Activated CD4-positive, CD25-positive, alpha-beta regulatory T cell treated with anti-CD3 and anti-CD28 coated beads, Interleukin-2, amount 50 U/mL, for 24 hours (primary cell): ENCODE data around the gene ABCG4.
A peak's percentile ranks its signal among the peaks of the same experiment; 100 is the strongest.
"Not testable (repeated sequence)": the region's sequence is repeated elsewhere in the genome, so short reads cannot be mapped to it uniquely, and the experiment has no call there.

Source experiments
- ATAC-seq, 2 donors: fragments of 150-1000 bp; cut with Tn5 transposase; one replicate each; pipeline ENCODE4 v1.10.0; 2021; ENCODE audit warnings: mild to moderate bottlenecking in 1 of 2, moderate library complexity in 1 of 2

The ABCG4 gene

GRCh38 chr11:119155733-119156492, 7.1 kb downstream of the ABCG4 start:
- no peak for ATAC-seq

- no peak for ATAC-seq
Observed at GRCh38 chr11:119156496-119156895, 7.6 kb downstream of the ABCG4 start.

- ATAC-seq = no peak
Observed at GRCh38 chr11:119157063-119157462, 8.2 kb downstream of the ABCG4 start.

- ATAC-seq = no peak
Observed at GRCh38 chr11:119158467-119158866, 9.6 kb downstream of the ABCG4 start.

GRCh38 chr11:119160151-119160550, 11.3 kb downstream of the ABCG4 start:
- ATAC-seq = no peak

GRCh38 chr11:119161871-119162270, 13.0 kb downstream of the ABCG4 start:
- no peak for ATAC-seq

GRCh38 chr11:119166368-119167076, 17.7 kb downstream of the ABCG4 start:
- ATAC-seq = no peak

GRCh38 chr11:119167077-119167458, 18.2 kb downstream of the ABCG4 start:
- ATAC-seq = not testable (repeated sequence)

- no peak for ATAC-seq
Observed at GRCh38 chr11:119167933-119168332, 19.1 kb downstream of the ABCG4 start.

GRCh38 chr11:119168471-119169281, 19.8 kb downstream of the ABCG4 start, which contains the start of gene NLRX1:
Gene NLRX1, plus strand, starts transcription at chr11:119168725. Its CDS starts 2,679 bp downstream, at chr11:119171404.
- peak; percentile 92 to 95 for ATAC-seq

GRCh38 chr11:119169282-119169719, 20.4 kb downstream of the ABCG4 start:
- ATAC-seq = peak; percentile 42 to 53

GRCh38 chr11:119172513-119172912, 23.7 kb downstream of the ABCG4 start:
- no peak for ATAC-seq

GRCh38 chr11:119173453-119173852, 24.6 kb downstream of the ABCG4 start:
- no peak for ATAC-seq

- ATAC-seq = peak in 1 of 2 donors; percentile 49
Observed at GRCh38 chr11:119175493-119176077, 26.7 kb downstream of the ABCG4 start.

- no peak for ATAC-seq
Observed at GRCh38 chr11:119178166-119178680, 29.4 kb downstream of the ABCG4 start.

GRCh38 chr11:119179342-119179741, 30.5 kb downstream of the ABCG4 start:
- ATAC-seq = no peak

GRCh38 chr11:119179983-119180382, 31.1 kb downstream of the ABCG4 start:
- no peak for ATAC-seq

- no peak for ATAC-seq
Observed at GRCh38 chr11:119180729-119181676, 32.2 kb downstream of the ABCG4 start.

GRCh38 chr11:119181677-119182412, 33.0 kb downstream of the ABCG4 start:
- no peak for ATAC-seq

- ATAC-seq = not testable (repeated sequence)
Observed at GRCh38 chr11:119184399-119184798, 35.5 kb downstream of the ABCG4 start.
